GM18907 (cell line): Measurements from ENCODE around the gene ANKFN1.

Experiments
- ATAC-seq: cut with Tn5 transposase; IDR thresholded peaks from one replicate; pipeline ENCODE4 v1.9.1; 2021; ENCODE audit warnings: mild to moderate bottlenecking, moderate library complexity; ENCODE audit not compliant: unreplicated experiment

Gene ANKFN1

GRCh38 chr17:56497132-56497531 is 343.9 kb downstream of the ANKFN1 start:
- ATAC-seq = no peak

DNA sequence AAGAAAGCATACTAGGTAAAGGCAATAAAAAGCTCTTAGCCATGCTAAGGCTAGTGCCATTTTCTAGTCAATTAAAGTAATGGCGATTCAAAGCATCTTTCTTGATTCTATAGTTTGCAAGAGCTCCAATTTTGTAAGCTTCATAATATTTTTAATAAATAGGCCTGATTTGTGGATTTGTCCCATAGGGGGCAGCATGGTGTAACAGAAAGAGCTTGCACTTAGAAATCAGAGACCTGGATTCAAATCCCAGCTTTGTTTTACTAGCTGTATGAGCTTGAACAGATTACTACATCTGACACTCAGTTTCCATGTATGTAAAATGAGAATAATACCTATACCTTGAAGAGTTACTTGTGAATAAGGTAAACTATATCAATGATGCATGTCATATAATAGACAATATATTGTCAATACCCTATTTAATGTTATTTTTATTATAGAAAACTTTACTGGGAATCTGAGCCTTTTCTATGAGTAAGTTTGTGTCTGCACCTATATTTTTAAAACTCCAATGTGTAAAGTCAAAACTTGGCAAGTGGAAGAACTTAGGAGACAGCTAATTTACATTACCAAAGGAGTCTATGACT is 346.6 kb downstream of the ANKFN1 start:
- no peak for ATAC-seq

GRCh38 chr17:56502120-56502654 is 348.9 kb downstream of the ANKFN1 start:
- ATAC-seq = no peak

GRCh38 chr17:56505154-56505756 is 352.0 kb downstream of the ANKFN1 start:
- ATAC-seq = no peak

DNA sequence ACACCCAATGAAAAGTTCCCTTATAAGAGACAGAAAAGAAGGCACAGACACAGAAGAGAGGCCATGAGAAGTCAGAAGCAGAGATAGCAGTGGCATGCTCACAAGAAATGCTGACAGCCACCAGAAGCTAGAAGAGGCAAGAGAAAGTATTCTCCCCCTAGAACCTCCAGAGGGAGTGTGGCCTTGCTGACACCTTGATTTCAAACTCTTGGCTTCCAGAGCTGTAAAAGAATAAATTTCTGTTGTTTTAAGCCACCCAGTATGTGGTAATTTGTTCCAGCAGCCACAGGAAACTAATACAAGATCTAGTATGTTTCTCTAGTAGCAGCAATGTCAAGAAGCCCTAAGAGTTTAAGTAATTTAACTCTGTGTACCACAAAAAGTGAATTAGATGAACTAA is 353.1 kb downstream of the ANKFN1 start:
- no peak for ATAC-seq

DNA sequence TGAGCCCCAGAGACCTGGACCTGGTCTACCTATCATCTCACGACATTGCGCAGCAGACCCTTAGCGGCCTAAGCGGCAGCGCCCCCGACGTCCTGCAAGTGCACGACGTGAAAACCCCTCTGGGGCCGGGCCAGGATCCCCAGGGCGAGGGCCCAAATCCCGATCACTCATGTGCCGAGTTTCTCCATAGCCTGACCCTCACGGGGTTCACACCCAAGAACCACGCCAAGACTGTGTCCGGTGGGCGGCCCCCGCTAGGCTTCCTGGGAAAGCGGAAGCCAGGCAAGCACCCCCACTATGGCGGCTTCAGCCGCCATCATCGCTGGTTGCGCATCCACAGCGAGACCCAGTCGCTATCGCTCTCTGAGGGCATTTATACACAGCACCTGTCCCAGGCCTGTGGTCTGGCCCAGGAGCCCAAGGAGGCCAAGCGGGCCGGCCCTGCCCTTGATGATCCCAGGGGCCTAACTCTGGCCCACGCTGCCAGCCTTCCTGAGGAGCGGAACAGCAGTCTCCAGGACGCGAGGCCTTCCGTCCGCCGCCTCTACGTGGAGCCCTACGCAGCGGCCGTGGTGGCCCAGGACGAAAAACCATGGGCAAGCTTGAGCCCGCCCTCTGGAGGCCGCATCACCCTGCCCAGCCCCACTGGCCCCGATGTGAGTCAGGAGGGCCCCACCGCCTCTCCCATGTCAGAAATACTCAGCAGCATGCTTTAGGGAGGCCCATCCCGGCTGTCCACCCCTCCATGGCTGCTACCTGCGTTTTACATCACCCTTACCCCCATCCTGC is 357.5 kb downstream of the ANKFN1 start:
- no peak for ATAC-seq

DNA sequence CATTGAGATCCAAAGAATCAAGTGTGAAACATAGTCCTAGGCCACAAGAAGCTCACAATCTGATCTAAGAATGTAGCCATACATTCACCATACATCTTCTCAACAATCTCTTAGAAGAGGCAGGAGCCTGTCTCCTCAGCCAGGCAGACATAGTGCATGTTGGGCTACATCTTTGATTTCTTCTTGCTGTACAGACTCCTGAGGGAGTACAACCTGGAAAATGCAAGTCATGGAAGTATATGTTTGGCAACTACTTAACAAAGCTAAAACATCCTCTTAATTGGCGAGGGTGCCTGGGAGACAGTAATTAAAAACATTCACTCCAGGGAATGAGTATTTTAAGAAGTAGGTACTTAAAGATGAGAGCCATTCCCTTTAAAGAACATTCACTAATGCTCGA is 361.0 kb downstream of the ANKFN1 start:
- no peak for ATAC-seq

GRCh38 chr17:56514899-56515298 is 361.6 kb downstream of the ANKFN1 start:
- no peak for ATAC-seq

GRCh38 chr17:56521414-56522141 is 368.3 kb downstream of the ANKFN1 start:
- no peak for ATAC-seq

DNA sequence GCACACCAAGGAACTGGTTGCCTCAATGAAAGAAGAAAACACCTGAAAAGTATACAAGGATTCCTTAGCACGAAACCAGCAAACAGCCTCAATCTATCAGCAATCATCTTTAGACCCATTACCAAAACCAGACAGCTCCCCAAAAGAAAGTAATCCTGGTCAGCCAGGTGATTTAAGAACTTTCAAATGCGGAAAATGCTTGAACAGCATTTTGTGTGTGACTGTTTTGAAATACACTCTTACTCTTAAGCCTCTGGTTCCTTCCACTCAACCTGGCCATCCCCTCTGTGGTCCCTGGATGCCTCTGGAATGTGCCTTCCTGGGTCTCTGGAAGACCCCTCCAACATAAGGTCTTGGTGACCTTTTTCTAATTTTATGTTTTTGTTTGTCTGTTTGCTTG is 369.8 kb downstream of the ANKFN1 start:
- no peak for ATAC-seq

GRCh38 chr17:56528696-56529095 is 375.4 kb downstream of the ANKFN1 start:
- no peak for ATAC-seq

- no peak for ATAC-seq
Measured at GRCh38 chr17:56532926-56533325, 379.7 kb downstream of the ANKFN1 start.

DNA sequence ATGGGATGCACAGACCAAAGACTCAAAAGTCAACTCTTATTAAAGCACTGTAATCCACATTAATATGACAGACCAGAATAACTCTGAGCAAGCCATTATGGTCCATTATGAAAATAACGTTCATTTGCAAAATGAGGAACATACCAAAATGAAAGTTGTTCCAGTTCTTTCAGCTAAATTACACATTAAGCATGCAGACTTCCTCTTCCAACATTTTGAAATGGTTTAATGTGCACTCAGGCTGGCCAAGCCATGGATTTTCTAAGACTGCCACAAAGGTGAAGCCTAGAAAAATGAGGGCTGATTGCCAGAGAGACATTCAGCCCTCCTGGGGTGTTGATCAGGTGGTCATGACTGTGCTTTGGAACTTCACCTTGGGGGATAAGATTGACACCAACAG is 383.5 kb downstream of the ANKFN1 start:
- no peak for ATAC-seq

DNA sequence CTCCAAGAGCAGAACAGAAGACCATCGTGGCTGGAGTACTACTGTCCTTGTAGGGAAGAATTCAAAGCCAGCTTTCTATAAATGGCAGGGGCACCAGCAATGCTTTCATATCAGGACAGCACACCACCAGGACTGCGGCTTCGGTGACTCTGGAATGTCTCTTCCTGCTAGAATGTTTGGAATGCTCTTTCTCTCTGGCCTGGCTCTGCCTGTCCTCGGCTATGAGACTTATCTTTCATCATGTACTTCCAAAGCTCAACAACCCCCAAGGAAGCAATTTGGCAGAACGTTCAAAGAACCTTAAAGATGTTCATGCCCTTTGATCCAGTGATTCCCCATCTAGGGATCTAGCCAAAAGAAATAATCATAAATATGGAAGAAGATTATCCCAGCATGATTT is 387.6 kb downstream of the ANKFN1 start:
- no peak for ATAC-seq

GRCh38 chr17:56543280-56543679 is 390.0 kb downstream of the ANKFN1 start:
- no peak for ATAC-seq

DNA sequence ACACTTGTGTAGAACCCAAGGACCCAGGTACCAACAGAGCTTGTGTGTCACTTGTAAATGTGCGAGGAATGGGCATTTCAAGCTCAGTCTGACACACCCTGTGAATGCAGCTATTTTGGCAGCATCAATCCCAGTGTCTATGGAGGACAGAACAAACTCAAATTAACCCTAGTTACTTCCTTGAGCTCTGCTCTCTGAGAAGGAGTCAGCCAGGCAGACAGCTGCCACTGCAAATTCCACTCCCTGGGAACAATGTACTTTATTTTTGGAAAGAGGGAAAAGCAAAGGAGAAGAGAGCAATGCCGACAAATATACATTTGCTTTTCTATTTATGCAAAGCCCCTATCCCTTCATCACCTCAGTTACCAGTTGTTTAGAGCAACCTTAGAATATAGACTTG is 391.8 kb downstream of the ANKFN1 start:
- ATAC-seq = no peak

DNA sequence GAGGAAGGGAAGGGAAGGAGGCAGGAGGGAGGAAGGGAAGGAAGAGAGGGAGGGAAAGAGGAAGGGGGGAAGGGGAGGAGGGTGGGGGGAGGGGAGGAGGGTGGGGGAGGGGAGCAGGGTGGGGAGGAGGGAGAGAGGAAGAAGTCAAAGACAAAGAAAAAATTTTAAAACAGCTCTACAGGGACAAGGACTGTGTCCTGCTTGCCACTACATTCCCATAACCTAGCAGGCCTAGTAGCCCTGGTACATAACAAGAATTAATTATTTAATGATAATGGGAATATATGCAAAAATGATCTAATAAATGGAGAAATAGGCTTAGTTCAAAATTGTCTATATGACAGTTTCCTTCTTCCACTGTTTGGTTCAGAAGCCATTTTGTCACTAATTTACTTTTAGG is 392.7 kb downstream of the ANKFN1 start:
- ATAC-seq = no peak

- ATAC-seq = no peak
Measured at GRCh38 chr17:56548661-56549060, 395.4 kb downstream of the ANKFN1 start.

DNA sequence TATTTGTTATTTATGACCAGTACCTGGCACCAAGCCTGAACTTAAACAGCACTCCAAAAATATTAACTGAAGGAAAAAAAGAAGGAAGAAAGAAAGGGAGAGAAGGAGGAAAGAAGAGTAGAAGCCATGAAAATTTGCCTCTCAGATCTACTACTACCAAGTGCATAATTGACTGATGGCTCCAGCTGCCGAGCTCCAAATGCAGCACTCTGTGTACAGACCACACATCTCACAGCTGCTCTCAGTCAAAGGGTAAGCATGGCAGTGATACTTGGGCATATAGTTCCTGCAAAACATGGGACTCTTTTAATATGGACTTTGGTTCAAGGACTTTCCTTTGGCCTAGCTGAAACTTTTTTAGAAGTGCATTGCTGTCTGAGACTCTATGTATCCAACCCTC is 396.2 kb downstream of the ANKFN1 start:
- ATAC-seq = no peak

DNA sequence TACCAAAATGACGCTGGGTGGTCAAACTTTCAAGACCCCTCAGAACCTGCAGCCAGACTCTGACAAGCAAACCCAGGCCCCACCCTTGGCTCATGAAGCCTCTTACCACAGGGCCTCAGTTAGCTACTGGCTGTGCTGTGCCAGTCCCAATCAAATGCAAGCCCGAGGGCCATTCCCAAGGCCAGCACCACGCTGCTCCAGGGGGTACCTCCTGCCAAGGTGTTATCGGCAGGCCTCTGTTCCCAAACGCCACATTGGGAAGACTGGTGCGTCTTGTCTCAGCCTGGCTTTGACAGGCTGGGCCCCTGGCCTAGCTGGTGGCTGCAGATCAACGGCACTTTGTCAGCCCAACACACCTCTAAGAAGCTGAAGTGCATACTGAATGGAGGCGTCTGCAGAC is 404.4 kb downstream of the ANKFN1 start:
- ATAC-seq = no peak

- no peak for ATAC-seq
Measured at GRCh38 chr17:56558088-56558487, 404.8 kb downstream of the ANKFN1 start.
